ENCODE measurements around the gene FAF2.

DNA sequence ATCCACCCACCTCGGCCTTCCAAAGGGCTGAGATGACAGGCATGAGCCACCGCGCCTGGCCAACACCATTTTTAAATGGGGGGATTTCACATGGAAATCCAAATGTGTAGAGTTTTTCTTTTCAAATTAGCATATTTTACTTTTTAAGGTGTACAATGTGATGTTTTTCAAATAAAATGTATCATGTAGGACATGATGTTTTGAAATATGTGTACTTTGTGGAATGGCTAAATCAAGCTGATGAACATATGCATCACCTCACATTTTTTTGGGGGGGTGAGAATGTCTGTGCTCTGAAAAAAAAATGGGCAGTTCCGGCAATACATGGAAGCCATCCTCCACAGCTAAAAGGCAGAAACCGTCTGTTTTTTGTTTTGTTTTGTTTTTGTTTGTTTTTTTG lies 3.4 kb upstream of the FAF2 start:
- TF ChIP-seq, protein P1, sequence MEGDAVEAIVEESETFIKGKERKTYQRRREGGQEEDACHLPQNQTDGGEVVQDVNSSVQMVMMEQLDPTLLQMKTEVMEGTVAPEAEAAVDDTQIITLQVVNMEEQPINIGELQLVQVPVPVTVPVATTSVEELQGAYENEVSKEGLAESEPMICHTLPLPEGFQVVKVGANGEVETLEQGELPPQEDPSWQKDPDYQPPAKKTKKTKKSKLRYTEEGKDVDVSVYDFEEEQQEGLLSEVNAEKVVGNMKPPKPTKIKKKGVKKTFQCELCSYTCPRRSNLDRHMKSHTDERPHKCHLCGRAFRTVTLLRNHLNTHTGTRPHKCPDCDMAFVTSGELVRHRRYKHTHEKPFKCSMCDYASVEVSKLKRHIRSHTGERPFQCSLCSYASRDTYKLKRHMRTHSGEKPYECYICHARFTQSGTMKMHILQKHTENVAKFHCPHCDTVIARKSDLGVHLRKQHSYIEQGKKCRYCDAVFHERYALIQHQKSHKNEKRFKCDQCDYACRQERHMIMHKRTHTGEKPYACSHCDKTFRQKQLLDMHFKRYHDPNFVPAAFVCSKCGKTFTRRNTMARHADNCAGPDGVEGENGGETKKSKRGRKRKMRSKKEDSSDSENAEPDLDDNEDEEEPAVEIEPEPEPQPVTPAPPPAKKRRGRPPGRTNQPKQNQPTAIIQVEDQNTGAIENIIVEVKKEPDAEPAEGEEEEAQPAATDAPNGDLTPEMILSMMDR (IDR thresholded peaks at IDR 0.05), result no peak
- no peak for TF ChIP-seq EZH2 (IDR thresholded peaks at IDR 0.05)

Data from neural progenitor cell (in vitro differentiated cells).